Activated CD4-positive, CD25-positive, alpha-beta regulatory T cell treated with anti-CD3 and anti-CD28 coated beads, Interleukin-2, amount 50 U/mL, for 72 hours (primary cell): Measurements from ENCODE around the gene SYNPR.

ENCODE experiments used
- DNase-seq: peaks from one replicate; pipeline ENCODE4 v3.0.0; 2021

Gene SYNPR

GRCh38 chr3:63308072-63308471 is 30.0 kb downstream of the SYNPR start:
- no peak for DNase-seq

GRCh38 chr3:63309768-63310167 is 31.7 kb downstream of the SYNPR start:
- no peak for DNase-seq

GRCh38 chr3:63323766-63324165 is 45.7 kb downstream of the SYNPR start:
- no peak for DNase-seq

- DNase-seq = no peak
Measured at GRCh38 chr3:63324621-63325020, 46.5 kb downstream of the SYNPR start.

GRCh38 chr3:63325386-63325785 is 47.3 kb downstream of the SYNPR start:
- no peak for DNase-seq

GRCh38 chr3:63328365-63328764 is 50.3 kb downstream of the SYNPR start:
- no peak for DNase-seq

GRCh38 chr3:63331520-63331919 is 53.4 kb downstream of the SYNPR start:
- no peak for DNase-seq

GRCh38 chr3:63333815-63334214 is 55.7 kb downstream of the SYNPR start:
- no peak for DNase-seq

- no peak for DNase-seq
Measured at GRCh38 chr3:63338351-63338750, 60.2 kb downstream of the SYNPR start.

GRCh38 chr3:63343674-63344073 is 65.6 kb downstream of the SYNPR start:
- no peak for DNase-seq

- DNase-seq = no peak
Measured at GRCh38 chr3:63344661-63345060, 66.6 kb downstream of the SYNPR start.

GRCh38 chr3:63349583-63350573 is 71.8 kb downstream of the SYNPR start:
- no peak for DNase-seq

GRCh38 chr3:63351159-63352007 is 73.3 kb downstream of the SYNPR start:
- no peak for DNase-seq

GRCh38 chr3:63352008-63352279 is 73.8 kb downstream of the SYNPR start:
- no peak for DNase-seq

GRCh38 chr3:63353383-63353782 is 75.3 kb downstream of the SYNPR start:
- no peak for DNase-seq

GRCh38 chr3:63354160-63354559 is 76.1 kb downstream of the SYNPR start:
- no peak for DNase-seq

- DNase-seq = no peak
Measured at GRCh38 chr3:63355809-63356208, 77.7 kb downstream of the SYNPR start.

GRCh38 chr3:63364495-63364894 is 86.4 kb downstream of the SYNPR start:
- DNase-seq = no peak

GRCh38 chr3:63364910-63365309 is 86.8 kb downstream of the SYNPR start:
- no peak for DNase-seq

GRCh38 chr3:63365671-63366070 is 87.6 kb downstream of the SYNPR start:
- no peak for DNase-seq

- no peak for DNase-seq
Measured at GRCh38 chr3:63370094-63370493, 92.0 kb downstream of the SYNPR start.

GRCh38 chr3:63383040-63383439 is 104.9 kb downstream of the SYNPR start:
- DNase-seq = no peak

GRCh38 chr3:63384382-63384781 is 106.3 kb downstream of the SYNPR start:
- DNase-seq = no peak

- no peak for DNase-seq
Measured at GRCh38 chr3:63385629-63386028, 107.5 kb downstream of the SYNPR start.
